Esophagus squamous epithelium (tissue), 5 donors: Measurements from ENCODE around the gene RAPGEF3. TPM values are rescaled to one million over a fixed set of nuclear protein-coding genes. Genes with fewer than 3 reads are reported as not detected.

Experiments used
- DNase-seq: peaks from one replicate; lab custom pipeline; 2025; lab: John Stamatoyannopoulos, UW
- H3K27ac ChIP-seq, 4 donors: fragments of 200-600 bp; sonication (generic); one replicate each; pipeline ENCODE4 v1.5.1; 2016 to 2019; ENCODE audit warnings: mild to moderate bottlenecking in 1 of 4
- H3K27me3 ChIP-seq, 4 donors: fragments of 200-600 bp; sonication (generic); 1 replicate in 3 of 4; 2 replicates in 1 of 4; pipeline versions ENCODE4 v1.5.1 to v1.6.0; 2017 to 2021; ENCODE audit warnings: antibody characterized with exemption in 1 of 4
- H3K36me3 ChIP-seq, 3 donors: fragments of 200-600 bp; sonication (generic); one replicate each; pipeline ENCODE4 v1.5.1; 2016 to 2019
- H3K4me1 ChIP-seq, 3 donors: fragments of 200-600 bp; sonication (generic); one replicate each; pipeline ENCODE4 v1.5.1; 2017 to 2019
- H3K4me3 ChIP-seq, 4 donors: fragments of 200-600 bp; sonication (generic); 1 replicate in 3 of 4; 2 replicates in 1 of 4; pipeline ENCODE4 v1.5.1; 2016 to 2019; ENCODE audit warnings: mild to moderate bottlenecking in 2 of 4, moderate library complexity in 1 of 4
- H3K9me3 ChIP-seq, 3 donors: fragments of 200-600 bp; sonication (generic); one replicate each; pipeline ENCODE4 v1.5.1; 2016 to 2019
- POLR2A ChIP-seq, 4 donors: fragments of 450-650 bp; IDR thresholded peaks; one replicate each; pipeline ENCODE4 v1.6.1; 2017; ENCODE audit warnings: antibody characterized with exemption in 4 of 4, mild to moderate bottlenecking in 4 of 4, moderate library complexity in 3 of 4
- WGBS, 2 donors: methylation state at CpG; one replicate each; pipeline ENCODE4 v1.1.5; 2018; 5-methylcytosine and 5-hydroxymethylcytosine counted together
- intact Hi-C: fragments of 100-400 bp; cut with DNase I; formaldehyde crosslinking; loops from one replicate; pipeline ENCODE4 v1.15.0; 2022
- total RNA-seq, 4 donors: library from RNA; depleted of rRNA; stranded (reverse); fragments of >200 nt; gene quantifications; one replicate each; pipeline ENCODE4 v1.1.0, GENCODE V29; 2016
- TF ChIP-seq, protein P1 (sequence below), 6 experiments: fragments of 450-650 bp in 4 of 6; fragments of 200-600 bp in 2 of 6; sonication (generic) in 2 of 6; IDR thresholded peaks; one replicate each; pipeline ENCODE4 v1.5.1; 2016 to 2019; ENCODE audit warnings: antibody characterized with exemption in 6 of 6, mild to moderate bottlenecking in 4 of 6, moderate library complexity in 4 of 6
- donor health status: DM: yes; HTN: yes; CAD: no.

Gene RAPGEF3
- total RNA-seq, 4 donors from 2014 or later: 12.9 to 39.3 (median 22.5) TPM

DNA sequence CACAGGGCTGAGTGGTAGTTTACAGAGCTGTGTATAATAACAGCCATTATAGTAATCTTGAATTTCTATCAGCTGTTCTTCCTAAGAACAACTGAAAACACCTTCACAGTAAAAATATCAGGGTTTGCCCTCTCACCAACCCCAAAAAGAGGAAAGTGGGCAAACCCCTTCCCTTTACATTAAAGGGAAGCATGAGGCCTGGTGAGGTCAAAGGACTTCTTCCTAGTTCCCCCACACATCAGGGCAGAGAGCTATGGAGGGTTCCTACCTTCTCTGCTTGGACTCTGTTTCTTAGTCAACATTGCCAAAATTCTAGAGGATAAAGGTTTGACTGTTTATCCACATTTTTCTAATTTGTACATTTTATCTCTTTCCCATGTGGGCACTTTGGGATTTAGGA, 48.4 kb downstream of the RAPGEF3 start:
- intact Hi-C loops: no loop called here
- Histone ChIP-seq H3K4me1 (peaks cover 6 to 34% (median 7%) of the 10 kb centered on the region in 3 donors), H3K27ac (no peak overlapping the region), H3K4me3 (no peak overlapping the region), H3K36me3 (peaks cover 0 to 44% (median 0%) of the 10 kb centered on the region in 3 donors), H3K27me3 (no peaks in the 10 kb centered on the region), H3K9me3 (no peaks in the 10 kb centered on the region)
- TF ChIP-seq, protein P1, sequence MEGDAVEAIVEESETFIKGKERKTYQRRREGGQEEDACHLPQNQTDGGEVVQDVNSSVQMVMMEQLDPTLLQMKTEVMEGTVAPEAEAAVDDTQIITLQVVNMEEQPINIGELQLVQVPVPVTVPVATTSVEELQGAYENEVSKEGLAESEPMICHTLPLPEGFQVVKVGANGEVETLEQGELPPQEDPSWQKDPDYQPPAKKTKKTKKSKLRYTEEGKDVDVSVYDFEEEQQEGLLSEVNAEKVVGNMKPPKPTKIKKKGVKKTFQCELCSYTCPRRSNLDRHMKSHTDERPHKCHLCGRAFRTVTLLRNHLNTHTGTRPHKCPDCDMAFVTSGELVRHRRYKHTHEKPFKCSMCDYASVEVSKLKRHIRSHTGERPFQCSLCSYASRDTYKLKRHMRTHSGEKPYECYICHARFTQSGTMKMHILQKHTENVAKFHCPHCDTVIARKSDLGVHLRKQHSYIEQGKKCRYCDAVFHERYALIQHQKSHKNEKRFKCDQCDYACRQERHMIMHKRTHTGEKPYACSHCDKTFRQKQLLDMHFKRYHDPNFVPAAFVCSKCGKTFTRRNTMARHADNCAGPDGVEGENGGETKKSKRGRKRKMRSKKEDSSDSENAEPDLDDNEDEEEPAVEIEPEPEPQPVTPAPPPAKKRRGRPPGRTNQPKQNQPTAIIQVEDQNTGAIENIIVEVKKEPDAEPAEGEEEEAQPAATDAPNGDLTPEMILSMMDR (IDR thresholded peaks at IDR 0.05): no peak
- no peak for TF ChIP-seq POLR2A (IDR thresholded peaks at IDR 0.05)
- no peak for DNase-seq

DNA sequence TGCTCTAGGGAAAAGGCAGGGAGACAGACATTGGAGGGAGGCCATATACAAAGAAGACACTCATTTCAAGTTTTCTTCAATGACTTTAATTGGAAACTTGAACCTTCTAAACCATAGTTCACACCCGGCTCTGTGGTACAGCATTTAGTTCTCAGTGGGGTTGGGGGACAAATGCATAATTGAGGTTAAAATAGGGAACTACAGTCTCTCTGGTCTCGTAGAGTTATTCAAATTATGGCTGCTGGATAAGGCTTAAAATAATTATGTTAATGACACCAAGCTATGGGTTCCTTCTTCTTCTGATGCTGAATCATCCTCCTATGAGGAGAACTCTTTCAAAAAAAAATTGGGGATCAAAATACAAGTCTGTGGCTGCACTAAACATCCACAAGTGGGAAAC, 49.0 kb downstream of the RAPGEF3 start:
- Histone ChIP-seq H3K9me3 (no peaks in the 10 kb centered on the region), H3K36me3 (peaks cover 0 to 44% (median 0%) of the 10 kb centered on the region in 3 donors), H3K27ac (no peak overlapping the region), H3K4me1 (peaks cover 2 to 34% (median 5%) of the 10 kb centered on the region in 3 donors), H3K4me3 (no peak overlapping the region), H3K27me3 (no peaks in the 10 kb centered on the region)
- intact Hi-C loops: no loop called here
- DNase-seq: no peak
- no peak for TF ChIP-seq POLR2A (IDR thresholded peaks at IDR 0.05)
- TF ChIP-seq, protein P1 (IDR thresholded peaks at IDR 0.05): no peak
- 78 to 79% methylated on average over 2 of the region's 2 CpGs for WGBS, 2 donors

DNA sequence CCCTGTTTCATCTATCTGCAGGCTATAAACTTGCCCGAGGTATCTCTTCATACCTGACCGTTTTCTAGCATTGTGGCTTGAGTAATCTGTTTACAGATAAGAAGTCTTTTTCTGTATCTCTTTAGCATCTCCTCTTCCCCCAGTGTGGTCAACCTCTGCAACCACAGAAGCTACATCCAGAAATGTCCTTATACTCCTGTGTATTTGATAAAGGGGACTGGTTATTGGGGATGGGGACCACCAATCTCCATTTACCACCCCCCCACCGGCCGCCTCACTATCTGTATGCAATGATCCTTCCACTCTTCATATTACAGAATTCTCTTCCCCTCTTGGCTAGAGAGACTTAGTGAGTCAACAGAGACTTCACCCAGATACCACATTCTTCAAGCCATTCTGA, 49.4 kb downstream of the RAPGEF3 start:
- Histone ChIP-seq H3K4me1 (peaks cover 2 to 34% (median 6%) of the 10 kb centered on the region in 3 donors), H3K27me3 (no peaks in the 10 kb centered on the region), H3K27ac (no peak overlapping the region), H3K36me3 (peaks cover 0 to 43% (median 0%) of the 10 kb centered on the region in 3 donors), H3K9me3 (no peaks in the 10 kb centered on the region), H3K4me3 (no peak overlapping the region)
- no peak for DNase-seq
- TF ChIP-seq, protein P1 (IDR thresholded peaks at IDR 0.05): no peak
- no peak for TF ChIP-seq POLR2A (IDR thresholded peaks at IDR 0.05)
- 64 to 85% methylated on average over 4 of the region's 4 CpGs for WGBS, 2 donors
- intact Hi-C loops: no loop called here

DNA sequence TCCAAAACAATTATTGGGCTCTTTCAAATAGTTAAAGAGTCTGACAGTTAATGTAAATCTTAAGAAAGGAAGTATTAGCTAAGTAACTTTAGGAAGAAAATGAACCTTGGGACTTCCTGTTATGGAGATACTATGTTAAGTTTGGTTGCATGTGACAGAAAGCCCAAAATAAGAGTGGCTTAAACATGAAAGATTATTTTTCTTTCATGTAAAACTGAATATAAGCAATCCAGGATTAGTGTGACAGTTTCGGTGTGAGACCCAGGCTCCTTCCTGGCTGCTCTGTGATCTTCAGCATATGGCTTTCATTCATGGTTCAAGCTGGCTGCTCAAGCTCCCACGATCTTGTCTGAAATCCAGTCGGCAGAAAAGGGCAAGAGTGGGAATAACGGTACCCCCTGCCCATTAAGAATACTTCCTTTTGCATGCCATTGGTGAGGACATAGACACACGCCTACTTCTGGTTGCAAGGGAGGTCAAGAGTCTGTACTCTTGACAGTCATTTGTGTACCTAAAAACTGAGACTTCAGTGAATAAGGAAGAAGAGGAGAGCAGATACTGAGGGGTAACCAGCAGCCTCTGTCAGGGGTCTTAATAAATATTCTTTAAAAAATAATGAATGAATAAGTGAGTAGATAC, 50.7 kb downstream of the RAPGEF3 start:
- H3K27ac ChIP-seq: no peak overlapping the region
- WGBS, 2 donors: 41 to 54% methylated on average over 5 of the region's 5 CpGs
- intact Hi-C loops: no loop called here

DNA sequence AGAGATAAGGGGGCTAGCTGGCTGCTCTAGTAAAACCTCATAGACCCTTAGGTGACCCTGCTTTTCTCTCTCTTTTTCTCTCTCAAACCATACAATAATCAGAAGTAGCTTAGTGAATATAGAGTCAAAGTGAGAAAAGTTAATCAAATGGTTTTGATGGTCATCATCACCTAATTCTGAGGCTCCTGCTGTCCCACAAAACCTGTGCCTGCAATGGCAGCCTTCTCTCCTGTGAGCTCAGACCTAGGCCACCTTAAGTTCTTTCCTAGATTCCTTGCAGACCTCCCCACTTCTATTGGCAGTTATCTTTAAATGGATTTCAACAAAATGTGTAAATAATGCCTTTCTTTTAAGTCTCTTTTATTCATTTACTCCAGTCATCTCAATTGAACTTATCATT, 51.3 kb downstream of the RAPGEF3 start:
- Histone ChIP-seq H3K27me3 (no peaks in the 10 kb centered on the region), H3K27ac (no peak overlapping the region), H3K4me1 (peaks cover 2 to 44% (median 6%) of the 10 kb centered on the region in 3 donors), H3K9me3 (no peaks in the 10 kb centered on the region), H3K36me3 (peaks cover 0 to 24% (median 0%) of the 10 kb centered on the region in 3 donors), H3K4me3 (no peak overlapping the region)
- intact Hi-C loops: no loop called here
- no peak for DNase-seq
- TF ChIP-seq, protein P1 (IDR thresholded peaks at IDR 0.05): no peak
- TF ChIP-seq POLR2A (IDR thresholded peaks at IDR 0.05): no peak

More for the DNA sequence above, 50.7 kb downstream of the RAPGEF3 start:
- no peaks in the 10 kb centered on the region for H3K27me3 ChIP-seq
- H3K4me1 ChIP-seq: peaks cover 2 to 44% (median 6%) of the 10 kb centered on the region in 3 donors
- no peak overlapping the region for H3K4me3 ChIP-seq
- TF ChIP-seq, protein P1 (IDR thresholded peaks at IDR 0.05): no peak
- TF ChIP-seq POLR2A (IDR thresholded peaks at IDR 0.05): no peak
- peaks cover 0 to 31% (median 0%) of the 10 kb centered on the region in 3 donors for H3K36me3 ChIP-seq
- no peak for DNase-seq
- no peaks in the 10 kb centered on the region for H3K9me3 ChIP-seq
